Measurements from ENCODE around the gene LUC7L3. TPM values are rescaled to one million over a fixed set of nuclear protein-coding genes. Genes with fewer than 3 reads are reported as not detected.

LUC7L3 gene
- total RNA-seq, 1 experiment from 2014 or later = 45.4 TPM

DNA sequence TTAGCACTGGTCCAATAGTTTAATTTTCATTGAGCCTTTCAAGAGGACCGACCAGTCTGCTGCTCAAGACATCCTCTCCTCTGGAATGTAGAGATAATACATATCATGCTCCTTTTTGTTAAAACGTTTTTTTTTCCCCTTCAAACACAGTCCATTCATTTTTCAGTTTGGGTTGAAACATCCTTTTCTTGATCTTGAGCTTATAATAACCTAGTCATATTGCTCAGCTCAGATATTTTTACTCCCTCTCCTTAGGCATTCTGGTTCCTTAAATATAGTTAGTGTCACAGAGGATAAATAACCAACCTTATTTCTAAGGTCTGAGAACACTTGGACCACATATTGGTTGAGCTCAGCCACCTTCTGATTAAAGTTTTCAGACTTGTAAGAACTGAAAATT is 35.1 kb downstream of the LUC7L3 start:
- no peak for DNase-seq
- H3K4me3 ChIP-seq (ENCODE audit: insufficient read depth, low read depth, low read length) = no peak overlapping the region
- peaks cover 19% of the 10 kb centered on the region for H3K36me3 ChIP-seq (replicated peaks; ENCODE audit: control insufficient read depth, insufficient read depth, low read length)
- H3K27me3 ChIP-seq (ENCODE audit: control insufficient read depth, insufficient read depth, low read length) = no peaks in the 10 kb centered on the region

DNA sequence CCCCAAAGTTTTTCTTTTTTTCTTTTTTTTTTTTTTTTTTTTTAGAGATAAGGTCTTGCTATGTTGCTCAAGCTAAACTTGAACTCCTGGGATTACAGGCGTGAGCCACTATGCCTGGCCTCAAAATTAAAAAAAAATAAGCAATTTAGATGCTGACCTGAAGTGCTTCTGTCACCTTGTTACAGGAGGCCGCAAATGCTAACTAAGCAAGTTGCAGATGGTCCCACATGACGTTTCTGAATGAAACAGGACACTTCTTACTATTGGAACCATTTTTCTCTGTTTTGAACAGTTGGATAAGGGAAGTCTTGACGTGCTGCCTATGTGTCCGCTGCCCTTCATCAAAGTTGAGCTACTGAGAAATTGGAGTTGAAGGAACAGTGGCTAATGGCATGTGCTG is 39.1 kb downstream of the LUC7L3 start:
- no peak for DNase-seq
- Histone ChIP-seq H3K36me3 (replicated peaks; ENCODE audit: control insufficient read depth, insufficient read depth, low read length) (peaks cover 1% of the 10 kb centered on the region; the same call in 1 of the 2 replicates), H3K4me3 (ENCODE audit: insufficient read depth, low read depth, low read length) (no peak overlapping the region), H3K27me3 (ENCODE audit: control insufficient read depth, insufficient read depth, low read length) (no peaks in the 10 kb centered on the region)

DNA sequence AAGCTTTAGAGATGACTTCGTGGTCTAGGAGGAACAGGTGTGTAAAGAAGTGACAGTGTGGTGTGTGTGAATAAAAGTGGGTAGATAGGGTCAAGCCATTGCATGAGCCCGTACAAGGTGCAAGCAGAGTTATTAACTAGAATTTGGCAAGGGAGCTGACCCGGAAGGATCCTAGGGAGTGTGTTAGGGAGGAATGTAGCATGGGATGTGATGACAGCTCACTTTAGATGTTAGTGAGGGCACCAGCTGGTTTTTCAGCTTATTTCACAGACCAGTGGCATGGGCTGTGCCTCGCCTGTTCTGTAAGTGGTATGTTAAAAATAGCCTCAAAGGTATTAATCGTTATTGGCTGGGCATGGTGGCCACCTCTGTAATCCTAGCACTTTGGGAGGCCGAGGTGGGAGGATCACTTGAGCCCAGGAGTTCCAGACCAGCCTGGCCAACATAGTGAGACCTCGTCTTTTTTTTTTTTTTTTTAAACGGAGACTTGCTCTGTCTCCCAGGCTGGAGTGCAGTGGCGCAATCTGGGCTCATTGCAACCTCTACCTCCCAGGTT is 39.7 kb downstream of the LUC7L3 start:
- H3K36me3 ChIP-seq (replicated peaks; ENCODE audit: control insufficient read depth, insufficient read depth, low read length) = no peaks in the 10 kb centered on the region
- DNase-seq = no peak
- no peaks in the 10 kb centered on the region for H3K27me3 ChIP-seq (ENCODE audit: control insufficient read depth, insufficient read depth, low read length)
- no peak overlapping the region for H3K4me3 ChIP-seq (ENCODE audit: insufficient read depth, low read depth, low read length)

DNA sequence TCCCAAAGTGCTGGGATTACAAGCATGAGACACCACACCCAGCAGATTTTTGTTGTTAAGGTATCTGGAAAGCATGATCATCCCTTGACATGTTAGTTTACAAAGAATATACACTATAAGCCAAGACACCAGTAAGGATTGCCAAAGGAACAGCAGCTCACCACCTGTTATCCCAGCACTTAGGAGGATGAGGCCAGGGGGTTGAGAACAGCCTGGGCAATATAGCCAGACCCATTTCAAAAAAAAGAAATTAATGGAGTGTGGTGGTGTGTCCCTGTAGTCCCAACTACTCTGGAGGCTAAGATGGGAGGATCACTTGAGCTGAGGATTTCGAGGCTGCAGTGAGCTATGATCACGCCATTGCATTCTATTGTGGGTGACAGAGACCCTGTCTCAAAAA is 42.8 kb downstream of the LUC7L3 start:
- no peak overlapping the region for H3K4me3 ChIP-seq (ENCODE audit: insufficient read depth, low read depth, low read length)
- DNase-seq = no peak
- no peaks in the 10 kb centered on the region for H3K36me3 ChIP-seq (replicated peaks; ENCODE audit: control insufficient read depth, insufficient read depth, low read length)
- no peaks in the 10 kb centered on the region for H3K27me3 ChIP-seq (ENCODE audit: control insufficient read depth, insufficient read depth, low read length)

DNA sequence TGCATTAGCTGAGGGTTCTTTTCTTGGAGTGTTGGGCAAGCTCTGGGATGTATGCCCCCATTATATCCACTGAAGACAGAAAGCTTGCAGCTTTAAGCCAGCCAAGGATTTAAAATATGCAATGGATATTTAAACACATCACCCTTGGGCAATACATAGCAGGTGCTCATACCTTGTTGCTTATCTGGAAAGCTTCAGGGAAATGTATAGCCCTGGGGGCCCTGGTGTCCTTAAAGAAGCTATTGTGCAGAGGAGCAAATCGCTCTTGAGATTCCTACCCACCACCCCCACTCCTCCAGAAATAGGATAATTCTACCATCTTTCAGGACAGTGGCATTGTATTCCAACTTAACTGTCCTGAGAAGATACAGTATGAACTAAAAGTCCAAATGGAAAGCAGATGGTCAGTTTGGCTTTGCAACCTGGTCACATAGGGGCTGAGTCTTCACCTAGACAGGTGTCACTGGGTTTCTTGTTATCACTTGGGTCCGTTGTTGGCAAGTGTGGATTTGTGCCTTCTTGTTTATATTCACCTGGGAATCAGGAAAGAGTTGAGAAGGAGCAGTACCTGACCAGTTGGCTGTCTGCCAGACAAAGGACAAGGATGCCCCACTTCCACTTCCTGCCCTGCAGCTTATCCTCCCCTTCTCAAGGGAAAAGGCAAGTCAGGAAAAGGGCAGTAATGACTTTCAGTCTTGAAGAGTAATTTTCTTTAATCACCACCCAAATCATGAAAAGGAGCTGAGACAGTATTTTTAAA is 44.5 kb downstream of the LUC7L3 start:
- Histone ChIP-seq H3K36me3 (replicated peaks; ENCODE audit: control insufficient read depth, insufficient read depth, low read length) (no peaks in the 10 kb centered on the region), H3K27me3 (ENCODE audit: control insufficient read depth, insufficient read depth, low read length) (no peaks in the 10 kb centered on the region), H3K4me3 (ENCODE audit: insufficient read depth, low read depth, low read length) (no peak overlapping the region)
- DNase-seq = no peak

DNA sequence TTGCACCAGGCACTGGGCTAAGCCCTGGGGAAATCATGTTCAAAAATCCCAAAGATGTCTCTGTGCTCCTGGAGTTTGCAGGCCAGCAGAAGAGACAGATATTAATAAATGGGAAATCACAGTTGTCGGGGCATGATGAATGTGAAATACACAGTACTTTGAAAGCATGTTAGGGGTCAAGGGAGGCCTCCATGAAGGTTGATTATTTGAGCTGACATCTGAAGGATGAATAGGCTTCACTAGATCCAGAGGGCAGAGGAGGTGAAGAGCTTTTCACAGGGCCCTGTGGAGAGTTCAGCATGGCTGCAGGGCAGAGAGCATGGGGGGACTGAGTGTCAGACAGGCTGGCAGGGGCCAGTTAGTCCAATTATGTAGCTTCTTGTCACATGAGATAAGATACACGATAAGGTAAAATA is 45.3 kb downstream of the LUC7L3 start:
- Histone ChIP-seq H3K36me3 (replicated peaks; ENCODE audit: control insufficient read depth, insufficient read depth, low read length) (no peaks in the 10 kb centered on the region), H3K27me3 (ENCODE audit: control insufficient read depth, insufficient read depth, low read length) (no peaks in the 10 kb centered on the region), H3K4me3 (ENCODE audit: insufficient read depth, low read depth, low read length) (no peak overlapping the region)
- no peak for DNase-seq

DNA sequence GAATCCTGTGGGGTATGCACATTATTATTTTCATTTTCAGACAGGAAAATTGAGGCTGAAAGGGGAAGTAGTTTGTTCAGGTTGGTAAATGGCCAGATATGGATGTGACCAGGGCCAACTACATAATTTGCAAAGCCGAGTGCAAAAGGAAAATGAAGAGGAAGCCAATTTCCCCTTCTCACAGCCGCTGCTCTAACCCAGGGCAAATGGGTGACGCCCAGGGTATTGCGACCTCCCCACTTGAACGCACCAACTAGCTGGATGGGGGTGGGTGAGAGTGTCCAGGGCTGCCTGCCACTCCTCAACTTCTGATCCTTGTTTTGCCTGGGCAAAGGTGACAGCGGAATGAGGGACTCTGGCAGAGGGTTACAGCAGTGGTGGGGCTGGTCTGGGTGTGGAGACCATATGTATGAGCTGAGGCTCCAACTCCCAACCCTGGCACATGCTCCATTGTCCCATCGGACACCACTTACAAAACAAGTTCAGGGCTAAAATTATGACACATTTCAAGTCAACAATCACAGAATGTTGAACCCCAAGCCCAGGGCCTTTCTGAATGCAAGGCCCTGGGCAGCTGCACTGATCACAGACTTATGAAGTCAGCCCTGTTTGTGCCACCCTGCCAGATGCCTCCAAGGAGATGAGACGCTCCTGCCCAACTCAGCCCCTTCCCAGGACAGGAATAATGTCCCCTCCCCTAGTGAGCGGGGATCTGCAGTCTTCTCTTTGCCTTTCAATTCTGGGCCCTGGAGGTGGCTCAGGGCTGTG is 46.2 kb downstream of the LUC7L3 start:
- Histone ChIP-seq H3K27me3 (ENCODE audit: control insufficient read depth, insufficient read depth, low read length) (no peaks in the 10 kb centered on the region), H3K36me3 (replicated peaks; ENCODE audit: control insufficient read depth, insufficient read depth, low read length) (no peaks in the 10 kb centered on the region), H3K4me3 (ENCODE audit: insufficient read depth, low read depth, low read length) (no peak overlapping the region)
- DNase-seq = no peak

DNA sequence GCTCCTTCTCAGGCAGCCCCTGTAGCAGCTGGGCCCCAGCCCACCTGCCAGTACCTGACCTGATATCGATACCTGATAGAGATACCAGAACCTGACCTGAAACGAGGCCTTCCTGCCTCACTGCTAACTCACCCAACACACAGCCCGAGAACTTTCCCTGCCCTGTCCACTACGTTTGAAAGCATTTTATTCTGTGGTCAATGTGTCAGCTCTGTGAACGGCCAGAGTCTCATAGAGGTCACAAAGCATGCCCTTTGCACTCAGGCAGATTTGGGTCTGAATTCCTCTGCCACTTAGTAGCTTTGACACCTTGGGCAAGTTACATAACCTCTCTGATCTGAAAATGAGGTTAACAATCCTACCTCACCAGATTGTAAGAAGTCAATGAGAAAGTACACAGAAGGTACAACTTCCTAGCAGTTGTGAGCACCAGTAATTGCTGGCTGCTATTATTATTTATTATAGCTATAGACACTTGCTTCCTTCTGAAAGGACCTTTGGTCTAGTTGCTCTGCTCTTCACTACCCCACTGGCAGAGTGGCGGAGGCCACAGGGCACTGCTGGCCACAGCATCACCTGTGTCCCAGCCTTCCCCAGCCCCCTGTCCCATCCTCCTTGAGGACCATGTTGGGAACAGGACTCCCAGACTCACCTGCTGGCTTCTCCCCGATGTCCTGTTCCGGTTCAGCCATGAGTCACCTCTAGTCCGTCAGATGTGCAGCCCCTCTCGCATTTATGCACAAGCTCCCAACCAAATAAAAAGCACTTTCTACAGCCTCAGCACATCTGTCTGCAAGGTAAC is 47.0 kb downstream of the LUC7L3 start:
- no peak overlapping the region for H3K4me3 ChIP-seq (ENCODE audit: insufficient read depth, low read depth, low read length)
- H3K36me3 ChIP-seq (replicated peaks; ENCODE audit: control insufficient read depth, insufficient read depth, low read length) = no peaks in the 10 kb centered on the region
- DNase-seq = no peak
- H3K27me3 ChIP-seq (ENCODE audit: control insufficient read depth, insufficient read depth, low read length) = no peaks in the 10 kb centered on the region

DNA sequence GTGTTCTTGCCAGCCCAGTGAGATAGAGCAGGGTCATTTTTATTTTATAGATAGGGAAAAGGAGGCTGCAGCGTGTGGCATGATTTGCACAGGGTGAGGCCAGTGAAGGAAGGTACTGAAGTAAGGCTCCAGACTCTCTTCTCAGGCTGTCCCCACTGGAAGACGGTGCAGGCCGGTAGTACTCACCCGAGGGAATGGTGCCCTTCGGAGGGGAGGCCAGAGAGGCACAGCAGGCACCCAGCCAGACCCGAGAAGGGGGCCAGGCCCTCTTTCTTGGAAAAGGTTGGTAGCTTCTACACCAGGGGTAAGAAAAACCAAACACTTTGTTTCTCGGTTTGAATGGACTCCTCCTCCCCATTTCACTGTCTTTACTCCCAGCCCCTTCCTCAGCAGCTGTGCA is 47.6 kb downstream of the LUC7L3 start:
- Histone ChIP-seq H3K27me3 (ENCODE audit: control insufficient read depth, insufficient read depth, low read length) (no peaks in the 10 kb centered on the region), H3K36me3 (replicated peaks; ENCODE audit: control insufficient read depth, insufficient read depth, low read length) (no peaks in the 10 kb centered on the region), H3K4me3 (ENCODE audit: insufficient read depth, low read depth, low read length) (no peak overlapping the region)
- no peak for DNase-seq

DNA sequence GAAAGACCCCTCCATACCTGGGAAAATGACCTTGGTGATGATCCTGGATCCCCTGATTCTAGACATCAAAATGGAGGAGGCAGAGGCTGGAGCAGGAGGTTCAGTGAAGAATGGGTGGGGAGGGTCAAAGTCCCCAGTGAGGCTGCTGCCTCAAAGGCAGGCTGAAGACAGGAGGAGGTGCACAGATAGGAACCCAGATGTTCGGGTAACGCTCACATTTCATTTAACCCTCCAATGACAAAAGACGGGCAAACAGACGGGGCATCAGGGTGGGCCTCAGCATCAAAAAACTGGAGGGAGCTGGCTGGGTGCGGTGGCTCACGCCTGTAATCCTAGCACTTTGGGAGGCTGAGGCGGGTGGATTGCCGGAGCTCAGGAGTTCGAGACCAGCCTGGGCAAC is 48.0 kb downstream of the LUC7L3 start, which contains the start of gene ANKRD40CL:
Gene ANKRD40CL (minus strand): TSS at position 73 of the 400 bp plus-strand sequence. CDS start 605 bp downstream, outside the sequence.
- H3K36me3 ChIP-seq (replicated peaks; ENCODE audit: control insufficient read depth, insufficient read depth, low read length) = no peaks in the 10 kb centered on the region
- no peaks in the 10 kb centered on the region for H3K27me3 ChIP-seq (ENCODE audit: control insufficient read depth, insufficient read depth, low read length)
- DNase-seq = no peak
- H3K4me3 ChIP-seq (ENCODE audit: insufficient read depth, low read depth, low read length) = no peak within 1 kb of the TSS

DNA sequence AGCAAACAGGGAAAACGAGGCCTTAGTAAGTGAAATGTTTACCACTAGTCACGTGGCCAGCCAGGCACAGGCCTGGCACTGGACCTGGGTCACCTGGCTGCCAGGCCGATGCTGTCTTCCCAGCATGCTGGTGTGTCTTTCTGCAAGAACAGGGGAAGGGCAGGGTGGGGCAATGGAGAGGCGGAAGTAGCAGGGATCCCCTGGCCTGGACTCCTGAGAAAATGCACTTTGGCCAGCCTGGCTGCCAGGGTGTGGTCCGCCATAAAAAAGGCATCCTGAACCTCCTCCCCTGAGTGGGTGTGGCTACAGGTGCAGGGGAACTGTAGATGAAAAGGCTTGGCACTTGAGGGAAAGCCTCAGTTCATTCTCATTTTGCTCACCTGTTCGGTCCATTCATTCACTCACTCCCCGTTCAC is 49.0 kb downstream of the LUC7L3 start:
- H3K27me3 ChIP-seq (ENCODE audit: control insufficient read depth, insufficient read depth, low read length) = no peaks in the 10 kb centered on the region
- H3K36me3 ChIP-seq (replicated peaks; ENCODE audit: control insufficient read depth, insufficient read depth, low read length) = no peaks in the 10 kb centered on the region
- H3K4me3 ChIP-seq (ENCODE audit: insufficient read depth, low read depth, low read length) = no peak overlapping the region
- no peak for DNase-seq

DNA sequence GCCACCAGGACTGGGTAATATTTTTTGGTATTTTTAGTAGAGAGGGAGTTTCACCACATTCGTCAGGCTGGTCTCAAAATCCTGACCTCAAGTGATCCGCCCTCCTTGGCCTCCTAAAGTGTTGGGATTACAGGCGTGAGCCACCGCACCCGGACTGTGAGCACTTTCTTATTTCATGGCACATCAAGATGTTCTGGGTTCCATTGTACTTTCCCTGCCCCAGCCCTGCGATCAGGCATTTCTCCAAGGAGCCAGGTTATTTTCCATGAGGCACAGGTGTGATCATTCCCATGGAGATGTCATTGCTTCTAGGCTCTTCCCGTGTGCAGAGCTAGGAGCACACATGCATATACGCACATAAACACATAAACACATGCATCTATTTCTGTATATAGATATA is 50.5 kb downstream of the LUC7L3 start:
- no peak for DNase-seq
- H3K27me3 ChIP-seq (ENCODE audit: control insufficient read depth, insufficient read depth, low read length) = no peaks in the 10 kb centered on the region
- no peak overlapping the region for H3K4me3 ChIP-seq (ENCODE audit: insufficient read depth, low read depth, low read length)
- no peaks in the 10 kb centered on the region for H3K36me3 ChIP-seq (replicated peaks; ENCODE audit: control insufficient read depth, insufficient read depth, low read length)

DNA sequence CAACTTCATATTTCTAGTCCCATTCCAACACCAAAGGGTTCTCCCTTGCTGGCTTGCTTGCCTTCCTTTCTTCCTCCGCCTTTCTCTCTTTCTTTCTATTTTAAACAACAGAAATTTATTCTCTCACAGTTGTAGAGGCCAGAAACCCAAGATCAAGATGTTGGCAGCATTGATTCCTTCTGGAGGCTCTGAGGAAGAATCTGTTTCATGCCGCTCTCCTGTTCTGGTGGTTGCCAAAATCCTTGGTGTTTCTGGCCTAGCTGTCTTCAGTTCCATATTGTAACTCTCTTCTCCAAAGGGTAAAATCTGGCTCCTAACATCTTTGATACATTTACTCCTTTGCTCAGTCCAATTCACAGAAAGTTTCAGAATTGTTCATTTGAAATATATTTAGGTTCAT is 50.9 kb downstream of the LUC7L3 start:
- no peak overlapping the region for H3K4me3 ChIP-seq (ENCODE audit: insufficient read depth, low read depth, low read length)
- H3K36me3 ChIP-seq (replicated peaks; ENCODE audit: control insufficient read depth, insufficient read depth, low read length) = no peaks in the 10 kb centered on the region
- H3K27me3 ChIP-seq (ENCODE audit: control insufficient read depth, insufficient read depth, low read length) = no peaks in the 10 kb centered on the region
- DNase-seq = no peak

DNA sequence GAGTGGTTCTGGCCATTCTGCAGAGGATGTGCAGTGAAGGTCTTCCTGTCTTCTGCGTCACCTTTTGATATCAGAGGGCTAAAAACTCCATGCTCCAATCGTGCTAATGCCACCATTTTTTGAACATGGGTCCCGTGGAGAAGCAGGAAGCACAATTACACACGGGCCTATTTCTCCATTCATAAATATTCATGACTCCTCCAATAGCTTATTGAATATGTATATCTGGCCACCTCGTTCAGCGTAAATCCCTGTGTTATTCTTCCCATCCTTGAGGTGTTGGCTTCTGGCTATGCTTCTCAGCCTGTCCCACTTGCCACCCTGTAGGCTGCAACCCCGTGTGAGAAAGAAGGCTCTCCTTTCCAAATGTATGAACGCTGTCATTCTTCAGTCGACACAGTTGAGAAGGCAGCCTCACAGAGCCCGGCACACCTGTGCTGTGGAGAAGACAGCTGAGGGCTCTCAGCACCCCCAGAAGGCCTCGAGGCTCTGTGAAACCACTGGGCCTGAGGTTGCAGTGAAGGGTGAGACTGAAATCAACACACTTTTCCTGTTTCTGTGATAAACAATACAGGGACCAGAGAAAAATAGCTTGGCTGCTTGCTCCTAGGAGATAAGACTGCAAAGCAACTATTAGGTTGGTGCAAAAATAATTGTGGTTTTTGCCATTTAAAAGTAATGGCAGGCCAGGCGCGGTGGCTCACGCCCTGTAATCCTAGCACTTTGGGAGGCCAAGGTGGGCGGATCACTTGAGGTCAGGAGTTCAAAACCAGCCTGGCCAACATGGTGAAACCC is 52.8 kb downstream of the LUC7L3 start:
- Histone ChIP-seq H3K27me3 (ENCODE audit: control insufficient read depth, insufficient read depth, low read length) (no peaks in the 10 kb centered on the region), H3K4me3 (ENCODE audit: insufficient read depth, low read depth, low read length) (no peak overlapping the region), H3K36me3 (replicated peaks; ENCODE audit: control insufficient read depth, insufficient read depth, low read length) (no peaks in the 10 kb centered on the region)
- DNase-seq = no peak
